ENCODE results near the gene ITGB6. TPM values are rescaled to one million over a fixed set of nuclear protein-coding genes. Genes with fewer than 3 reads are reported as not detected.

The ITGB6 gene
- total and polyA plus RNA-seq, 4 experiments from 2014 or later: not detected

- Histone ChIP-seq H3K4me1 (ENCODE audit: insufficient read depth, low read length) (no peaks in the 10 kb centered on the region), H3K27ac (ENCODE audit: low read depth, low read length) (no peak overlapping the region), H3K36me3 (ENCODE audit: insufficient read depth, low read length) (no peaks in the 10 kb centered on the region), H3K27me3 (ENCODE audit: insufficient read depth, low read length) (no peaks in the 10 kb centered on the region), H3K4me3 (ENCODE audit: low read length in 2 of 2) (no peak overlapping the region), H3K9me3 (ENCODE audit: control insufficient read depth in 1 of 2, low read length in 2 of 2) (no peaks in the 10 kb centered on the region)
- ChIA-PET CTCF (ENCODE audit: partially characterized antibody) (no interaction called here), POLR2A (ENCODE audit: partially characterized antibody) (no interaction called here)
- H3K4me1 Mint-ChIP-seq: no peaks in the 10 kb centered on the region
- H3K9me3 Mint-ChIP-seq: peaks cover 0 to 2% (median 0%) of the 10 kb centered on the region in 8 donors
- H3K27ac Mint-ChIP-seq: no peak overlapping the region
- peaks cover 2 to 4% of the 10 kb centered on the region in 2 donors for H3K27me3 Mint-ChIP-seq
- intact Hi-C loops (cut with micrococcal nuclease): no loop called here
- DNase-seq: no peak
- no peaks in the 10 kb centered on the region for H3K36me3 Mint-ChIP-seq
- H3K4me3 Mint-ChIP-seq: no peak overlapping the region
Observed at GRCh38 chr2:160073284-160073888, 126.7 kb downstream of the ITGB6 start.

DNA sequence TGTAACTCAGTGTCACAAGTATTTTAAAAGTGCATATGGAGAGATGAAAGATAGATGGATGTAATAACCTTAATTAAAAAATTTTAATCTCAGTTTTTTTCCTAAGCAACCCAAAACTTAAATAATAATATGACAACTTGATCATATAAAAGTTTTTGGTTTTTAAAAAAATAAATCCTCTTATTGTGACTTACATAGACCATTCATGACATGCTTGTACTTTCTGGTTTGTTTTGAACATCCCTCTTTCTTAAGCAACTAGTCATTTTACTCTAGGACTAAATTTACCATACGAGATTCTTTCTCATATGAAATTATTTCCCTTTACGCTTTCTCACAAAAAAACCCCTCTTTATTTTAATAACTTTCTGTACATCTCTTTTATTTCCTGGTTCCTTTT, 131.2 kb downstream of the ITGB6 start:
- Histone ChIP-seq H3K27ac (ENCODE audit: low read depth, low read length) (no peak overlapping the region), H3K36me3 (ENCODE audit: insufficient read depth, low read length) (no peaks in the 10 kb centered on the region), H3K4me1 (ENCODE audit: insufficient read depth, low read length) (no peaks in the 10 kb centered on the region), H3K9me3 (ENCODE audit: control insufficient read depth in 1 of 2, low read length in 2 of 2) (no peaks in the 10 kb centered on the region), H3K4me3 (ENCODE audit: low read length in 2 of 2) (no peak overlapping the region), H3K27me3 (ENCODE audit: insufficient read depth, low read length) (no peaks in the 10 kb centered on the region)
- Mint-ChIP-seq H3K4me1 (no peaks in the 10 kb centered on the region), H3K27ac (no peak overlapping the region), H3K4me3 (no peak overlapping the region), H3K9me3 (peaks cover 0 to 5% (median 0%) of the 10 kb centered on the region in 8 donors), H3K27me3 (peaks cover 15% of the 10 kb centered on the region in 2 donors), H3K36me3 (no peaks in the 10 kb centered on the region)
- POLR2A ChIA-PET (ENCODE audit: partially characterized antibody): no interaction called here
- intact Hi-C loops (cut with micrococcal nuclease): no loop called here
- no peak for DNase-seq
- CTCF ChIA-PET (ENCODE audit: partially characterized antibody): no interaction called here

GRCh38 chr2:160064916-160065315, 135.2 kb downstream of the ITGB6 start:
- Mint-ChIP-seq H3K4me3 (no peak overlapping the region), H3K36me3 (no peaks in the 10 kb centered on the region), H3K27me3 (peaks cover 33 to 36% of the 10 kb centered on the region in 2 donors), H3K9me3 (peaks cover 0 to 5% (median 0%) of the 10 kb centered on the region in 8 donors), H3K27ac (no peak overlapping the region), H3K4me1 (peaks cover 0 to 4% (median 2%) of the 10 kb centered on the region in 4 donors)
- Histone ChIP-seq H3K27ac (ENCODE audit: low read depth, low read length) (no peak overlapping the region), H3K36me3 (ENCODE audit: insufficient read depth, low read length) (no peaks in the 10 kb centered on the region), H3K9me3 (ENCODE audit: control insufficient read depth in 1 of 2, low read length in 2 of 2) (no peaks in the 10 kb centered on the region), H3K27me3 (ENCODE audit: insufficient read depth, low read length) (peaks cover 7% of the 10 kb centered on the region), H3K4me1 (ENCODE audit: insufficient read depth, low read length) (peaks cover 5% of the 10 kb centered on the region), H3K4me3 (ENCODE audit: low read length in 2 of 2) (no peak overlapping the region)
- POLR2A ChIA-PET (ENCODE audit: partially characterized antibody): no interaction called here
- no peak for DNase-seq
- intact Hi-C loops (cut with micrococcal nuclease): no loop called here
- CTCF ChIA-PET (ENCODE audit: partially characterized antibody): no interaction called here

DNA sequence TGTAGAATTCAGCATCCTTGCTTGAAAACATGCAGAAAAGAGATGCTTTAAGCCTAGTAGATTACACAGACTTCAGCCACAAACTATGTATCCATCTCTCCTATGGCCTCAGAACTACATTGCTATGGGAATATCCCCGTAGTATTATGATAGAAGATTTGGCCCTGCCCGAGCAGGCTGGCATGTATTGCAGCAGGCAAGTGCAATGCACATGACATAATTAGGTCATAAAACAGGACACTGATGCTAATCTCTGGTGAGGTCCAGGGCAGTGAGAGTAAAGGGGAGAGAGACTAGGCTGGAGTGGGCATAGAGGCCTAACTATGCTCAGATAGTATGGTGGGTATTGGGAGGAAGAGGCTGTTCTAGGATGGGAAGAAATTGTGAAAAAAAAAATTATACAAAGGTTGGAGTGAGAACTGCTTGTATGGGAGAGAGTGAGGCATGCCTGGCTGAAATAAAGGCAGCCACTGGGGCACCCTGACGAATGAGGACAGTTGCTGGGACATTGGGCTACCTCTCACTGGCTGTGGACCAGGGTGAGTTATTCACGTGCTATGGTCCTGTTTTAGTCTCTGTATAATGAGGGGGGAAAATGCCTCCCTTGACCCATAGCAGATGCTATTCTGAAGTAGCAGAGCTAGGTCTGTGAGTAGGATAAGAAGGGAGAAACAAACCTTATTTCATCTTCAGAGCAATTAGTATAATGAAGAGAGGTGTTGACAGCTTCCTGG, 136.0 kb downstream of the ITGB6 start:
- H3K36me3 Mint-ChIP-seq: no peaks in the 10 kb centered on the region
- Histone ChIP-seq H3K27me3 (ENCODE audit: insufficient read depth, low read length) (peaks cover 7% of the 10 kb centered on the region), H3K36me3 (ENCODE audit: insufficient read depth, low read length) (no peaks in the 10 kb centered on the region), H3K9me3 (ENCODE audit: control insufficient read depth in 1 of 2, low read length in 2 of 2) (no peaks in the 10 kb centered on the region), H3K27ac (ENCODE audit: low read depth, low read length) (no peak overlapping the region), H3K4me1 (ENCODE audit: insufficient read depth, low read length) (peaks cover 5% of the 10 kb centered on the region), H3K4me3 (ENCODE audit: low read length in 2 of 2) (no peak overlapping the region)
- peaks cover 0 to 4% (median 2%) of the 10 kb centered on the region in 4 donors for H3K4me1 Mint-ChIP-seq
- H3K4me3 Mint-ChIP-seq: no peak overlapping the region
- no peak for DNase-seq
- peaks cover 40 to 42% of the 10 kb centered on the region in 2 donors for H3K27me3 Mint-ChIP-seq
- no peak overlapping the region for H3K27ac Mint-ChIP-seq
- ChIA-PET POLR2A (ENCODE audit: partially characterized antibody) (no interaction called here), CTCF (ENCODE audit: partially characterized antibody) (no interaction called here)
- intact Hi-C loops (cut with micrococcal nuclease): no loop called here
- H3K9me3 Mint-ChIP-seq: peaks cover 0 to 5% (median 0%) of the 10 kb centered on the region in 8 donors

GRCh38 chr2:160063271-160063670, 136.8 kb downstream of the ITGB6 start:
- peaks cover 7% of the 10 kb centered on the region for H3K27me3 ChIP-seq (ENCODE audit: insufficient read depth, low read length)
- Mint-ChIP-seq H3K27ac (no peak overlapping the region), H3K4me3 (peak overlapping the region; percentile 21 to 82 (median 63)), H3K36me3 (no peaks in the 10 kb centered on the region), H3K27me3 (peaks cover 44 to 46% of the 10 kb centered on the region in 2 donors), H3K9me3 (peaks cover 0 to 3% (median 0%) of the 10 kb centered on the region in 8 donors), H3K4me1 (peaks cover 0 to 4% (median 2%) of the 10 kb centered on the region in 4 donors)
- ChIA-PET POLR2A (ENCODE audit: partially characterized antibody) (no interaction called here), CTCF (ENCODE audit: partially characterized antibody) (no interaction called here)
- peaks cover 5% of the 10 kb centered on the region for H3K4me1 ChIP-seq (ENCODE audit: insufficient read depth, low read length)
- no peak overlapping the region for H3K4me3 ChIP-seq (ENCODE audit: low read length in 2 of 2)
- no peak for DNase-seq
- intact Hi-C loops (cut with micrococcal nuclease): no loop called here
- H3K36me3 ChIP-seq (ENCODE audit: insufficient read depth, low read length): no peaks in the 10 kb centered on the region
- no peaks in the 10 kb centered on the region for H3K9me3 ChIP-seq (ENCODE audit: control insufficient read depth in 1 of 2, low read length in 2 of 2)
- H3K27ac ChIP-seq (ENCODE audit: low read depth, low read length): no peak overlapping the region

GRCh38 chr2:160062292-160063005, 137.6 kb downstream of the ITGB6 start, which contains the start of gene PLA2R1:
TSS of gene PLA2R1 (minus strand) at chr2:160062615. CDS start at chr2:160062403, 212 bp downstream.
- Mint-ChIP-seq H3K27me3 (peaks cover 49 to 50% of the 10 kb centered on the region in 2 donors), H3K9me3 (peaks cover 0 to 3% (median 0%) of the 10 kb centered on the region in 8 donors), H3K27ac (no peak within 1 kb of the TSS), H3K4me3 (peak within 1 kb of the TSS; percentile 47 to 82 (median 68)), H3K36me3 (no peaks in the 10 kb centered on the region), H3K4me1 (peaks cover 0 to 4% (median 2%) of the 10 kb centered on the region in 4 donors)
- Histone ChIP-seq H3K4me1 (ENCODE audit: insufficient read depth, low read length) (peaks cover 5% of the 10 kb centered on the region), H3K36me3 (ENCODE audit: insufficient read depth, low read length) (no peaks in the 10 kb centered on the region), H3K4me3 (ENCODE audit: low read length in 2 of 2) (no peak within 1 kb of the TSS), H3K27ac (ENCODE audit: low read depth, low read length) (no peak within 1 kb of the TSS), H3K9me3 (ENCODE audit: control insufficient read depth in 1 of 2, low read length in 2 of 2) (no peaks in the 10 kb centered on the region), H3K27me3 (ENCODE audit: insufficient read depth, low read length) (peaks cover 7% of the 10 kb centered on the region)
- DNase-seq: no peak
- ChIA-PET POLR2A (ENCODE audit: partially characterized antibody) (no interaction called here), CTCF (ENCODE audit: partially characterized antibody) (no interaction called here)
- intact Hi-C loops (cut with micrococcal nuclease): no loop called here

DNA sequence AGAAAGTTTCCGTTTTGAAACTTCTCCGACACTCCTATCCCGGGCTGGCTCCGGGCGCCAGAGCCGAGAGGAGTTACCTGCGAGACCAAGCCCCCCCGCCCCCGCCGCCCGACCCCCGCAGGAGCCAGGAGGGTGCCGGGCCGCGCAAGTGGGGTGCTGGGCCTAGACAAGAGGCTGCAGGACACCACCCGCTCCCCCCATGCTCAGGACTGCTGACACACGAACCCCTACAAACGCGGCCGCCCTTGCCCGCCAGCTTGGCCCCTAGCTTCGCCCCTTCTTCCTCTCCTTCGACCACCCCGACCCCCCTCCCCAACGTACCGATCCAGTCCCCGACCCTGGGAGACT, 138.2 kb downstream of the ITGB6 start:
- no peak overlapping the region for H3K4me3 ChIP-seq (ENCODE audit: low read length in 2 of 2)

More for the DNA sequence above, 138.2 kb downstream of the ITGB6 start:
- DNase-seq: no peak
- H3K4me3 Mint-ChIP-seq: peak overlapping the region; percentile 33 to 71 (median 54)
- H3K9me3 Mint-ChIP-seq: peaks cover 0 to 3% (median 0%) of the 10 kb centered on the region in 8 donors
- H3K4me1 Mint-ChIP-seq: peaks cover 0 to 4% (median 2%) of the 10 kb centered on the region in 4 donors
- H3K27me3 Mint-ChIP-seq: peaks cover 49 to 50% of the 10 kb centered on the region in 2 donors
- Histone ChIP-seq H3K27me3 (ENCODE audit: insufficient read depth, low read length) (peaks cover 7% of the 10 kb centered on the region), H3K36me3 (ENCODE audit: insufficient read depth, low read length) (no peaks in the 10 kb centered on the region), H3K9me3 (ENCODE audit: control insufficient read depth in 1 of 2, low read length in 2 of 2) (no peaks in the 10 kb centered on the region), H3K27ac (ENCODE audit: low read depth, low read length) (no peak overlapping the region), H3K4me1 (ENCODE audit: insufficient read depth, low read length) (peaks cover 5% of the 10 kb centered on the region)
- intact Hi-C loops (cut with micrococcal nuclease): no loop called here
- H3K27ac Mint-ChIP-seq: no peak overlapping the region
- POLR2A ChIA-PET (ENCODE audit: partially characterized antibody): no interaction called here
- CTCF ChIA-PET (ENCODE audit: partially characterized antibody): no interaction called here
- H3K36me3 Mint-ChIP-seq: no peaks in the 10 kb centered on the region

Data from CD4-positive, alpha-beta memory T cell (primary cell).